DMS114 treated with DMSO at 0.1 percent for 48 hours (cell line): Measurements from ENCODE around the gene KAZN.

Experiments used
- DNase-seq: peaks from one replicate; lab custom pipeline; 2025; ENCODE audit not compliant: unreplicated experiment; lab: John Stamatoyannopoulos, UW

KAZN gene

GRCh38 chr1:14925336-14926136 is 327.1 kb downstream of the KAZN start:
- no peak for DNase-seq

GRCh38 chr1:14926229-14926628 is 327.7 kb downstream of the KAZN start:
- no peak for DNase-seq

DNA sequence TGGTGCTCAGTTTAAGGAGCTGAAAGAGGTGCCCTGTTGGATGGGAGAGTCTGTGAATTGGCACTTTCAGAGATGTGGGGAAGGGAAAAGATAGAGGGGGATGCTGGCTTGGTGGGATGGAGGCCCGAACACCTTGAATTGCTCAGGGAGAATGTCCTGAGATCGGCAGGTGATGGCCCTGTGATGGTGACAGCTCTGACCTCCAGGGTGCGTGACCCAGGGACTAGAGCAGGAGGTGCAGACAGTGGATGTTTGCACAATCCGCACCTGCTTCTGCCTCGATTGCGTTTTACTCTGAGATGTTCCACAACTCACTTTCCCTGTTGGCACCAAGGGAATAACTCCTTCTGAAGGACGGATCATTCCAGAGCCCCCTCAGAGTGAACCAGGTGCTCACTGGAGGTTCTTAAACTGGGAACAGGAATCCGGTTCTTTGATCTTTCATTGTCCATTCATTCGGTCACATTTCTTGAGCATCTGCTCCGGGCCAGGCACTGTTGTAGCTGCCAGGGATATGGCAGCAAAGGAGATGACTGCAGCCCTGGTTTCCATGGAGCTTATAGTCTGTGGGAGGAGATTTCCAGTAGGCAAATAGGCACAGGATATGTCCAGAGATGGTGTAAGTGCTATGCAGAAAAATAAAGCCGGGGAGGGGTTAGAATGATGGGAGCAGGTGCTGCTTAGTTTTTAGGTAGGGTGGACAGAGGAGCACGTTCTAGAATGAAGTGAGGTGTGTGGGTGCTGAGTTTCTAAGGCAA is 328.5 kb downstream of the KAZN start:
- no peak for DNase-seq

- DNase-seq = no peak
Observed at GRCh38 chr1:14928412-14928811, 329.9 kb downstream of the KAZN start.

DNA sequence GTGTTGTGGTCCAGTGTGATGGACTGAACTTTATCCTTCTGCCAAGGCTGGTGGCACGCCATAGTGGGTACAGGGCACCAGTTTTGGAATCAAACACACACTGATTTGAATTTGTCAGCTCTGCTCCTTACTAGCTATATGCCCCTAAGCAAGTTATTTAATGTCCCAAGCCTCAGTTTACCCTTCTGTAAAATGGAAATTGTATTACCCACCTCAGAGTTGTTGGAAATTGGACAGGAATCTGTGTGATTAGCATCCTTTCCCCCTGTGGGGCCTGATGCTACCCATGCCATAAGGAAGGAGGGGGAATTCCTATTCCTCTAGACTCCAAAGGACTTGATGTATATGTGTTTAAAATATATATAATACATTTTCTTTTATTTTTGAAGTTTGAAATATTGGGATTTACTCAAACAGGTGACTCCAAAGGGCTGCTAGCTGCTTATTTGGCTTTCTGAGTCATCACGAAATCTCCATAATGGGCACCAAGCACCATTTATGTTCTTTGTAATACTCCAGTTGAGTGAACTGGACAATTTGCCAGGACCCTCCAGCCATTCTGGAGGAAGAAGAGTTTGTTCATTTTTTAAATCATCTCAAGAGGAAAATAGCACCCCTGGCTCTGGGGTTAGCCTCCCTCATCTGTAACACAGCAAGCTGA is 330.5 kb downstream of the KAZN start:
- DNase-seq = no peak

DNA sequence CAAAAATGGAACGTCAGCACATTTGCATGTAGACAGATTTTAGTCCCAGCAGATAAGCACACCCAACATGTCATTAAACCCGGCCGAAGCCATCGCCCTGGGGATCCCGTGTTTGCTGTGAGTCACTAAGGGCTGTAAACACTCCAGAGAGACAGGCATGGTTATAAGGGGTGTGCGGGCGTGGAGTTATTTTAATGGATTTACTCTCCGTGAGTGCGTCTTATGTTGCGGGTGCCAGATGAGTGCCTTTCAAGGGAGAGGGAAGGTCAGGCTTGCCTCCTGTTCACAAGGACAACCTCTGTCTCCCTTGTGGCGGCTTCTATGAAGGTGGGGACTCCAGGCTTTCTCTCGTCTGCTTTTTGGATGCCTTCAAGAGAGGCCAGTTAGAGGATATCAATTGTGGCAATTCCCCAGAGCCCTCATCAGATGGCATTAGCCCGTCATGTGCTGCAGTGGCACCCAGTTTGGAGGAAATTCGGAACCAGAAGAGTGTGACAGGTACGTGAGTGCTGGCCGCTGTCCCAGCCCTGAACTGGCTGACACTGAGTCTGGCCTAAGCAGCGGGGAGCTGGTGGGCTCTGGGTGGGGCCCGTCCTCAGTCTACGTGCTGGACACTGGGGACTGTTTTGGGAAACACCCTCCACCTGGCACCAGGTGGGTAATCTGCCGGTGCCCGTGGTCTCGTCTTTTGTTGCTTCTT is 331.2 kb downstream of the KAZN start:
- DNase-seq = no peak

DNA sequence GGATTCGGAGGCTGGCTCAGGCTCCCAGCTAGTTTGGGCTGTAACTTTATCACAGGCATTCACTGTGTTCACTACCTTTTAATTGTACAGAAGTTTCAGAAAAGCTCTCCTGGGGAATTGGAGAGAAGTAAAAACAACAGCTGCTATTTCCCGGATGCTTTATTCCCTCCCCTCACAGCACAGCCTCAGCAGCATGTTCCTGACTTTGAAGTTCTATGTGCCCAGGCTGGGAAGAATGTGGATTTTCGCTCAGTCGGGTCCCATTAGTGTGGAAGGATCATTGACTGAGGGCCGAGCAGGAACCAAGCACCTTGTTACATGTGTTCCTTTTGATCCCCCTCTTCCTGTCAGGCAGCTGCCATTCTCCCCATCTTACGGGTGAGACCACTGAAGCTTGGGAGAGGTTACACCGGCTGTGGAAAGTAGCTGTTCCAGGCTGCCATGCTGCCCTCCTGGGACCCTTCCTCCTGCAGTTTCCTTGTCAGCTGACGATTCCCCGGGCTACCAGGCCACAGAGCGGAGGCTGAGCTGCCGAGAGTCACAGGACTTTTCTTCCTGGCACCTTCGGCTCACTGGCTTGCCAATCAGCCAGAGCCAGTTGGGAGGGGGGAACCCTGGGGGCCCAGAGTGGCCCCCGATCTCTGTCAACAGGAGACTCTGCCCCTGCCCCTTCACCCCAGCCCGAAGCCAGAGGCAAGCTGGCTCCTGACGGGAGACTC is 331.9 kb downstream of the KAZN start:
- no peak for DNase-seq

- no peak for DNase-seq
Observed at GRCh38 chr1:14932034-14932638, 333.7 kb downstream of the KAZN start.

DNA sequence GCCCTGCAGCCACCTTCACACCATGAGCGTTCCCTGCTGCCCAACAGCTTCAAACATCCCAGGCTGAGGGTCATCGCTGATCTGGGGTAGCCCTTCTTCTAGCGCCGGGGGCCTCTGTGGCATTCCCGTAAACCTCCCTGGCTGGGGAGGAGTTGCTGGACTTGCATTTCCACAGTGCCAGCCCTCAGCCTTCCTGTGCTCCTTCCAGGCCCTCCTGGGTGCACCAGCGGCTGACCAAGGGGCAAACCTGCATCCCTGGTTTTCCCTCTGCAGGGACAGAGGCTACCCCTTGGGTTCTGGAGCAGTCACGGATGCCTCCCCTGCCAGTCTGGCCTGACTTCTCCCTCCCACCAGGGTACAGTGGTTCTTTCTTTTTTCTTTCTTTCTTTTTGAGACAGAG is 336.4 kb downstream of the KAZN start:
- no peak for DNase-seq

- no peak for DNase-seq
Observed at GRCh38 chr1:14936815-14937214, 338.3 kb downstream of the KAZN start.

GRCh38 chr1:14937288-14937949 is 338.9 kb downstream of the KAZN start:
- DNase-seq = no peak

- no peak for DNase-seq
Observed at GRCh38 chr1:14939527-14940284, 341.2 kb downstream of the KAZN start.

DNA sequence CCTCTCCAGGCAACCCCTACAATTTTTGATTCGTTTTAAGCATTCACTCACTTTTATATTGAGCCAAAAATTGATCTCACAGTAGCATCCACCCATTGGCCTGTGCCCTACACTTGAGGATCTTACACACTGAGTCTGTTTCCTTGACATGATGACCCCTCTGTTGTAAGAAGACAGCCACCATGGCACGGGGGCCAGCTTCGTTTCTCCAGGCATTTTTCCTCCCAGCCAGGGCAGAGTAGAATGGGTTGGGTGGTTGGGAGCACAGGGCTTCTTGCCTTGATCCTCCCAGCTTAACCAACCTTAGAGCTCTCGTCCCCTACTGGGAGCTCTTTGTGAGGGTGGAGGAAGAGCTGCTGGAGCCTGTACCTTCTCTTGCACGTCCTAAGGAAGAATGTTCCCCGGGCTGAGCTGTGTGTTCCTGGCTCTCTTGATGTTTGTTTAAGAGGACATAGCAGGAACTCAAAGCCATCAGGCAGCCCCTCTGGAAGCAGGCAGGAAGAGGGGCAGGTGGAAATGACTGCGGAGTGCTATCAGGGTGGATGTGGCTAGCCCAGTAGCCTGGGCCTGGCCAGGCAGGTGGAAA is 341.9 kb downstream of the KAZN start:
- DNase-seq = no peak

DNA sequence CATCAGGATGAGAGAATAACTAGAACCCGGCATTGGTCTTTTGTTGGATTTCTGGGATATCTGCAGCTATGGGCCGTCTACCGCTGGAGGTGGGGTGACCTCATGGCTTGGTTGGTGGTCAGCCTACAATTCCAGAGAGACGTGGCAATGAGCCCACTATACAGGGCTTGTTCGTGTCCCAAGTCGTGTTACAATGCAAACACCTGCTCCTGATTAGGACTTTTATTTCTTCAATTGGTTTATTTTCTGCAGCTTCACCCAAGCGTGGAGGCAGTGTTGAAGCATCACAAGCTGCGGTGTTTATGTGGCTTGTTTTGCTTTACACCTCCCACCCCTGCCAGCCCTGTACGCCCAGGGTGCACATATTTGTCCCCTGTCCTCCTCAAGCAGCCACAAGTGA is 343.4 kb downstream of the KAZN start:
- DNase-seq = no peak

DNA sequence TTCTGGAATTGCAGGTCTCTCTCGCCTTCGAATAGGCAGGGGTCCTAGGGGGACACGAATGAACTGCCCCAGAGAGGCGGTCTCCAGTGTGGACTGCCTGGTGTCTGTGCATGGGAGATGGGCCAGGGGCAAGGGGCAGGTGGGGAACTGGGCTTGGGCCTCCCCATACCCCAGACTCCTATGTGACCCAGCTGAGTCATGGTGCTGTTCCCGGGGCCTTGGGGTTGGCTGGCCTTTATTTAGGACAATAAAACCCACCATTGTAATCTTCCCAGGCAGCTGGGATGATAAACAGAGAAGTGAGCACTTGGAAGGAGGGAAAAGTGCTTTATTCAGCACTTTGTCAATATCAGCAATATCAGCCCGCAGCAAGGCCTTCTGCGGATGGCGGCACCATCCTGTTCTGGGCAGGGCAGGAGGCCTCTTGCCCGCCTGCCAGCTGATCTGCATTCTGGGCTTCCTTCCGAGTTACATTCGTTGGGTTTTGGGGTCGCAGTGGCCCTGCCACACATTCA is 346.0 kb downstream of the KAZN start:
- DNase-seq = no peak

DNA sequence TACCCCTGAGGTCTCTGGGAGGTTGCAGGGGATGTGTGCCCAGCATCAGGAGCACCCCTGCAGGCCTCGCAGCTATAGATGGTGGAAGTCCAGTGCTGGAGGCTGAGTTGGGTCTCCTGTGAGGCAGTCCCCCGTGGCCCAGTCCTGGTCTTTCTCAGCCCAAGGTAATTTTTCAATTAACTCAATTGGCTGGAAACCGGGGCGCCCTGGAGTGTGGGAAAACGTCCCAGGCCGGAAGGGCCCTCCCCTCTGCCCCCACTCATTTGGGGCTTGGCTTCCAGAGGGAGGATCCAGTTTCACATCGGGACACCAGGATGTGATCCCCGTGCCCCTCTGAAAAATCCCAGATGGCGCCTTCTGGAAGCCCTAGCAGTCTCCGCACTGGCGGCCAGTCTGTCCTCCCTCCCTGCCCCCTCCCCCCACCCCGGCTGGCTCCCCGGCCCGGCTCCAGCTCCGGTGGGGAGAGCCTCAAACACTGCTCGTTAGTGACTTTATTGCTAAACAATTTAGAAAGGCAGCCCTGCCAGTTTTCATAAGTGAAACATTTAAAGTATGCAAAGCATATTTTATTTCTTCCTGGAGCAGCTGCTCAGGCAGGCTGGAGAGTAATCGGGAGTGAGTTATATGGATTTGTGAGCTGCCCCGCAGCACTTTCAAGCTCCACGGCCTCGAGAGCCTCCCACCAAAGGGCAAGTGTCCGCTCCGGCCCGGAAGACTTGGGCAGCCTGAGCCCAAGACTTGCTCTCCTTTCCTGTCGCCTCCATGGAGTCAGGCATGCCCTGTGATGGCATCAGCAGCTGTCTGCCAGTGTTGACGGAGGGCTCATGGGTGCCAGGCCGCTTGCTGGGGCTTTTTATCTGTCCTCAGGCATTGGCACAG is 346.9 kb downstream of the KAZN start:
- no peak for DNase-seq

DNA sequence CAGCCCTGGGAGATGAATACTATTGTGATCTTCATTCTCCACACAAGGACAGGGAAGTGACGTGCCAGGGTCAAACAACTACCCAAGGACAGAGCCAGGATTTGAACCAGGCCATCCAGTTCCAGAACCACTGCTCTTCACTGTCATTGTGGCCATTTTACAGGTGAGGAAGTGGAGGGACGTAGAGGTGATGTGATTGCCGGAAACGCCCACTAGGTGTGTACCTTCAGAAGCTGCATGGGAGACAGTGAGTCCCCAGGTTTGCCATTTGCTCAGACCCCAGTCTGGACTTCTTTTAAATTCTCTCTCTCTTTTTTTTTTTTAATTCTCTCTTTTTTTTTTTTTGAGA is 347.5 kb downstream of the KAZN start:
- no peak for DNase-seq
